Gastrocnemius medialis (tissue), 4 donors: ENCODE data around the gene ASTN2. TPM values are rescaled to one million over a fixed set of nuclear protein-coding genes. Genes with fewer than 3 reads are reported as not detected.

Source experiments
- ATAC-seq, 2 donors: fragments of 150-250 bp; one replicate each; pipeline ENCODE4 v1.9.1; 2016
- DNase-seq, 2 donors: peaks; one replicate each; pipeline ENCODE4 v3.0.0-alpha.2; 2019
- H3K27ac ChIP-seq, 4 donors: fragments of 200-600 bp; sonication (generic); 1 replicate in 1 of 4; 2 replicates in 3 of 4; pipeline ENCODE4 v1.5.1; 2016 to 2018; ENCODE audit warnings: mild to moderate bottlenecking in 2 of 4, moderate library complexity in 1 of 4
- H3K27me3 ChIP-seq, 3 donors: fragments of 200-600 bp; sonication (generic) in 2 of 3; 1 replicate in 1 of 3; 2 replicates in 2 of 3; pipeline versions ENCODE4 v1.5.1 to v1.6.0; 2016 to 2019; ENCODE audit warnings: mild to moderate bottlenecking in 1 of 3, moderate library complexity in 1 of 3
- H3K36me3 ChIP-seq, 2 donors: fragments of 200-600 bp; sonication (generic) in 1 of 2; one replicate each; pipeline ENCODE4 v1.5.1; 2017 to 2018
- H3K4me1 ChIP-seq, 2 donors: fragments of 200-600 bp; sonication (generic) in 1 of 2; one replicate each; pipeline ENCODE4 v1.5.1; 2016 to 2017; ENCODE audit warnings: mild to moderate bottlenecking in 2 of 2
- H3K4me3 ChIP-seq, 4 donors: fragments of 200-600 bp; sonication (generic) in 3 of 4; 1 replicate in 1 of 4; 2 replicates in 3 of 4; pipeline ENCODE4 v1.5.1; 2016 to 2019; ENCODE audit warnings: mild to moderate bottlenecking in 2 of 4
- H3K9me3 ChIP-seq, 3 donors: fragments of 200-600 bp; sonication (generic) in 2 of 3; 1 replicate in 1 of 3; 2 replicates in 2 of 3; pipeline ENCODE4 v1.5.1; 2016 to 2019
- POLR2A ChIP-seq, 2 donors: fragments of 450-650 bp; IDR thresholded peaks; one replicate each; pipeline ENCODE4 v1.6.1; 2017; ENCODE audit warnings: antibody characterized with exemption in 2 of 2, mild to moderate bottlenecking in 2 of 2, moderate library complexity in 2 of 2
- in situ Hi-C, 4 donors: fragments of 200-750 bp; cut with MboI; loops; one replicate each; pipeline versions ENCODE4 v1.15.0 to v1.8.0; 2017; ENCODE audit warnings: low sequenced_read_pairs in 4 of 4
- intact Hi-C: fragments of 100-400 bp; cut with DNase I; formaldehyde crosslinking; loops from one replicate; pipeline ENCODE4 v1.15.1; 2023; ENCODE audit warnings: low total_unique reads
- total RNA-seq, 4 donors: library from RNA; depleted of rRNA; stranded (reverse); fragments of >200 nt; gene quantifications; one replicate each; pipeline versions ENCODE4 v1.1.0 to v1.2.3, GENCODE V29; 2016
- TF ChIP-seq, protein P1 (sequence below), 5 experiments: fragments of 450-650 bp in 3 of 5; fragments of 200-600 bp in 2 of 5; sonication (generic) in 2 of 5; IDR thresholded peaks in 4 of 5; conservative IDR thresholded peaks in 1 of 5; 1 replicate in 4 of 5; 2 replicates in 1 of 5; pipeline ENCODE4 v1.5.1; 2016 to 2019; ENCODE audit warnings: antibody characterized with exemption in 5 of 5, mild to moderate bottlenecking in 3 of 5, moderate library complexity in 3 of 5

Gene ASTN2
- total RNA-seq, 4 donors from 2014 or later, result 2.5 to 4.6 (median 3.7) TPM

GRCh38 chr9:116795821-116796220 is 619.0 kb downstream of the ASTN2 start:
- H3K4me1 ChIP-seq, result no peaks in the 10 kb centered on the region
- ATAC-seq (no peak), DNase-seq (no peak)
- no peak overlapping the region for H3K27ac ChIP-seq
- no peaks in the 10 kb centered on the region for H3K36me3 ChIP-seq
- in situ Hi-C loops (no loop called here), intact Hi-C loops (no loop called here)
- H3K27me3 ChIP-seq, result no peaks in the 10 kb centered on the region
- H3K4me3 ChIP-seq, result no peak overlapping the region
- no peak for TF ChIP-seq POLR2A (IDR thresholded peaks at IDR 0.05)
- TF ChIP-seq, protein P1, sequence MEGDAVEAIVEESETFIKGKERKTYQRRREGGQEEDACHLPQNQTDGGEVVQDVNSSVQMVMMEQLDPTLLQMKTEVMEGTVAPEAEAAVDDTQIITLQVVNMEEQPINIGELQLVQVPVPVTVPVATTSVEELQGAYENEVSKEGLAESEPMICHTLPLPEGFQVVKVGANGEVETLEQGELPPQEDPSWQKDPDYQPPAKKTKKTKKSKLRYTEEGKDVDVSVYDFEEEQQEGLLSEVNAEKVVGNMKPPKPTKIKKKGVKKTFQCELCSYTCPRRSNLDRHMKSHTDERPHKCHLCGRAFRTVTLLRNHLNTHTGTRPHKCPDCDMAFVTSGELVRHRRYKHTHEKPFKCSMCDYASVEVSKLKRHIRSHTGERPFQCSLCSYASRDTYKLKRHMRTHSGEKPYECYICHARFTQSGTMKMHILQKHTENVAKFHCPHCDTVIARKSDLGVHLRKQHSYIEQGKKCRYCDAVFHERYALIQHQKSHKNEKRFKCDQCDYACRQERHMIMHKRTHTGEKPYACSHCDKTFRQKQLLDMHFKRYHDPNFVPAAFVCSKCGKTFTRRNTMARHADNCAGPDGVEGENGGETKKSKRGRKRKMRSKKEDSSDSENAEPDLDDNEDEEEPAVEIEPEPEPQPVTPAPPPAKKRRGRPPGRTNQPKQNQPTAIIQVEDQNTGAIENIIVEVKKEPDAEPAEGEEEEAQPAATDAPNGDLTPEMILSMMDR (IDR thresholded peaks at IDR 0.05 in 4 of 5, conservative IDR thresholded peaks at IDR 0.05 in 1 of 5), result no peak
- no peaks in the 10 kb centered on the region for H3K9me3 ChIP-seq

- Histone ChIP-seq H3K27ac (no peak overlapping the region), H3K4me1 (no peaks in the 10 kb centered on the region), H3K27me3 (no peaks in the 10 kb centered on the region), H3K36me3 (no peaks in the 10 kb centered on the region), H3K4me3 (no peak overlapping the region), H3K9me3 (no peaks in the 10 kb centered on the region)
- DNase-seq (no peak), ATAC-seq (no peak)
- in situ Hi-C loops, result no loop called here
- TF ChIP-seq POLR2A (IDR thresholded peaks at IDR 0.05), result no peak
- TF ChIP-seq, protein P1 (IDR thresholded peaks at IDR 0.05 in 4 of 5, conservative IDR thresholded peaks at IDR 0.05 in 1 of 5), result no peak
- intact Hi-C loops, result no loop called here
Measured at GRCh38 chr9:116792271-116792670, 622.6 kb downstream of the ASTN2 start.

- intact Hi-C loops (no loop called here), in situ Hi-C loops (no loop called here)
- Histone ChIP-seq H3K36me3 (no peaks in the 10 kb centered on the region), H3K4me1 (no peaks in the 10 kb centered on the region), H3K27me3 (no peaks in the 10 kb centered on the region), H3K27ac (no peak overlapping the region), H3K4me3 (no peak overlapping the region), H3K9me3 (no peaks in the 10 kb centered on the region)
- DNase-seq (no peak), ATAC-seq (no peak)
- TF ChIP-seq, protein P1 (IDR thresholded peaks at IDR 0.05 in 4 of 5, conservative IDR thresholded peaks at IDR 0.05 in 1 of 5), result no peak
Measured at GRCh38 chr9:116791326-116791725, 623.5 kb downstream of the ASTN2 start.

GRCh38 chr9:116789081-116789480 is 625.8 kb downstream of the ASTN2 start:
- Histone ChIP-seq H3K36me3 (no peaks in the 10 kb centered on the region), H3K27ac (no peak overlapping the region), H3K4me1 (no peaks in the 10 kb centered on the region), H3K9me3 (no peaks in the 10 kb centered on the region), H3K27me3 (no peaks in the 10 kb centered on the region), H3K4me3 (no peak overlapping the region)
- in situ Hi-C loops (no loop called here), intact Hi-C loops (no loop called here)
- TF ChIP-seq POLR2A (IDR thresholded peaks at IDR 0.05), result no peak
- TF ChIP-seq, protein P1 (IDR thresholded peaks at IDR 0.05 in 4 of 5, conservative IDR thresholded peaks at IDR 0.05 in 1 of 5), result no peak
- no peak for ATAC-seq
- no peak for DNase-seq

DNA sequence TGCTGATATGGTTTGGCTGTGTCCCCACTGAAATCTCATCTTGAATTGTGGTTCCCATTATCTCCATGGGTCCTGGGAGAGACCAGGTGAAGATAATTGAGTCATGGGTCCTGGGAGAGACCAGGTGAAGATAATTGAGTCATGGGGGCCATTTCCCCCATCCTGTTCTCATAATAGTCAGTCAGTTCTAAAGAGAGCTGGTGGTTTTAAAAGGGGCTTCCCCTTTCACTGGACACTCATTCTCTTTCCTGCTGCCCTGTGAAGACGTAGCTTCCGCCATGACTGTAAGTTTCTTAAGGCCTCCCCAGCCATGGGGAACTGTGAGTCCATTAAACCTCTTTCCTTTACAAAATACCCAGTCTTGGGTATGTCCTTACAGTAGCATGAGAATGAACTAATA is 628.1 kb downstream of the ASTN2 start:
- Histone ChIP-seq H3K4me1 (no peaks in the 10 kb centered on the region), H3K36me3 (no peaks in the 10 kb centered on the region), H3K27ac (no peak overlapping the region), H3K4me3 (no peak overlapping the region), H3K9me3 (no peaks in the 10 kb centered on the region), H3K27me3 (no peaks in the 10 kb centered on the region)
- TF ChIP-seq, protein P1 (IDR thresholded peaks at IDR 0.05 in 4 of 5, conservative IDR thresholded peaks at IDR 0.05 in 1 of 5), result no peak
- no peak for TF ChIP-seq POLR2A (IDR thresholded peaks at IDR 0.05)
- in situ Hi-C loops, result no loop called here
- intact Hi-C loops, result no loop called here
- DNase-seq (no peak), ATAC-seq (no peak)
